CD14-positive monocyte (primary cell): ENCODE data around the gene GNA12. TPM values are rescaled to one million over a fixed set of nuclear protein-coding genes. Genes with fewer than 3 reads are reported as not detected.
A peak's percentile ranks its signal among the peaks of the same experiment; 100 is the strongest.

ENCODE experiments used
- DNase-seq, 3 donors: peaks; one replicate each; pipeline ENCODE4 v3.0.0-alpha.2; 2011 to 2022
- H2AFZ ChIP-seq: 2 replicates; pipeline ENCODE4 v1.6.0; 2012; ENCODE audit warnings: mild to moderate bottlenecking, low read depth, low read length, inconsistent platforms; ENCODE audit not compliant: insufficient read depth, poor library complexity, severe bottlenecking
- H3K27ac ChIP-seq, 2 donors: 1 replicate in 1 of 2; 2 replicates in 1 of 2; pipeline ENCODE4 v1.5.1; 2012 to 2013; ENCODE audit warnings: low read length in 2 of 2, control low read depth in 1 of 2, inconsistent platforms in 1 of 2, low read depth in 1 of 2, mild to moderate bottlenecking in 1 of 2
- H3K27me3 ChIP-seq, 2 donors: one replicate each; pipeline versions ENCODE4 v1.6.0 to v1.6.1; 2011 to 2013; ENCODE audit warnings: low read length in 2 of 2; ENCODE audit not compliant: control insufficient read depth in 2 of 2, insufficient read depth in 2 of 2
- H3K36me3 ChIP-seq, 2 donors: replicated peaks in 1 of 2; 1 replicate in 1 of 2; 2 replicates in 1 of 2; pipeline versions ENCODE4 v1.5.1 to v1.6.1; 2012 to 2013; ENCODE audit warnings: low read length in 2 of 2, control low read depth in 1 of 2, inconsistent platforms in 1 of 2, mild to moderate bottlenecking in 1 of 2; ENCODE audit not compliant: insufficient read depth in 2 of 2, control insufficient read depth in 1 of 2
- H3K4me1 ChIP-seq, 2 donors: 1 replicate in 1 of 2; 2 replicates in 1 of 2; pipeline versions ENCODE4 v1.5.1 to v1.6.1; 2012 to 2013; ENCODE audit warnings: low read length in 2 of 2, control low read depth in 1 of 2, inconsistent platforms in 1 of 2, mild to moderate bottlenecking in 1 of 2, moderate library complexity in 1 of 2; ENCODE audit not compliant: insufficient read depth in 2 of 2, control insufficient read depth in 1 of 2
- H3K4me2 ChIP-seq: replicated peaks from 2 replicates; pipeline ENCODE3; 2012; ENCODE audit warnings: low read length, moderate library complexity, mild to moderate bottlenecking; ENCODE audit not compliant: poor library complexity, severe bottlenecking; ENCODE audit errors: extremely low read depth
- H3K4me3 ChIP-seq, 3 experiments: fragments of 200-600 bp in 1 of 3; sonication (generic) in 1 of 3; replicated peaks in 1 of 3; 1 replicate in 2 of 3; 2 replicates in 1 of 3; pipeline ENCODE4 v1.5.1; 2011 to 2013; ENCODE audit warnings: low read length in 3 of 3, mild to moderate bottlenecking in 3 of 3, control low read depth in 2 of 3, low read depth in 2 of 3, inconsistent platforms in 1 of 3, moderate library complexity in 1 of 3
- H3K79me2 ChIP-seq: 2 replicates; pipeline ENCODE4 v1.6.0; 2012; ENCODE audit warnings: mild to moderate bottlenecking, control low read depth, inconsistent platforms, low read length, moderate library complexity; ENCODE audit not compliant: insufficient read depth
- H3K9ac ChIP-seq: 2 replicates; pipeline ENCODE4 v1.6.0; 2017; ENCODE audit warnings: low read length, mild to moderate bottlenecking; ENCODE audit not compliant: insufficient read depth, poor library complexity, severe bottlenecking
- H3K9me3 ChIP-seq, 2 donors: replicated peaks in 1 of 2; 1 replicate in 1 of 2; 2 replicates in 1 of 2; pipeline versions ENCODE4 v1.5.1 to v1.6.1; 2012 to 2013; ENCODE audit warnings: low read length in 2 of 2, control low read depth in 1 of 2; ENCODE audit not compliant: control insufficient read depth in 1 of 2, insufficient read depth in 1 of 2
- H4K20me1 ChIP-seq: 2 replicates; pipeline ENCODE4 v1.6.0; 2012; ENCODE audit warnings: mild to moderate bottlenecking, low read length, control low read depth, moderate library complexity; ENCODE audit not compliant: insufficient read depth
- H3K27ac Mint-ChIP-seq, 7 donors: one replicate each; pipeline ENCODE4 v1.8.0; 2020; ENCODE audit warnings: mild to moderate bottlenecking in 7 of 7, mixed read lengths in 7 of 7, moderate library complexity in 6 of 7, inconsistent platforms in 2 of 7
- H3K27me3 Mint-ChIP-seq, 3 donors: one replicate each; pipeline ENCODE4 v1.8.0; 2021 to 2022; ENCODE audit warnings: low read depth in 3 of 3, mild to moderate bottlenecking in 3 of 3, mixed read lengths in 3 of 3, moderate library complexity in 3 of 3, inconsistent platforms in 1 of 3
- H3K36me3 Mint-ChIP-seq, 2 donors: one replicate each; pipeline ENCODE4 v1.8.0; 2020; ENCODE audit warnings: mixed read lengths in 2 of 2, inconsistent platforms in 1 of 2, mild to moderate bottlenecking in 1 of 2
- H3K4me1 Mint-ChIP-seq: one replicate; pipeline ENCODE4 v1.8.0; 2020; ENCODE audit warnings: mild to moderate bottlenecking, mixed read lengths
- H3K4me3 Mint-ChIP-seq, 2 donors: one replicate each; pipeline ENCODE4 v1.8.0; 2020; ENCODE audit warnings: mild to moderate bottlenecking in 2 of 2, mixed read lengths in 2 of 2, moderate library complexity in 1 of 2
- H3K9me3 Mint-ChIP-seq, 7 donors: one replicate each; pipeline ENCODE4 v1.8.0; 2020 to 2022; ENCODE audit warnings: mixed read lengths in 7 of 7, mild to moderate bottlenecking in 6 of 7, moderate library complexity in 6 of 7, inconsistent platforms in 2 of 7
- WGBS: methylation state at CpG from one replicate; pipeline ENCODE4 v1.1.5; 2013; ENCODE audit warnings: missing lambda C conversion rate; ENCODE audit not compliant: insufficient coverage; 5-methylcytosine and 5-hydroxymethylcytosine counted together
- intact Hi-C, 2 donors: fragments of 100-400 bp; cut with micrococcal nuclease; formaldehyde crosslinking; loops; one replicate each; pipeline versions ENCODE4 v1.15.0 to v1.15.1; 2023
- polyA plus RNA-seq, 3 donors: library from polyadenylated mRNA; depleted of rRNA in 1 of 3; unstranded in 2 of 3; stranded (reverse) in 1 of 3; fragments of 300-500 nt in 2 of 3; fragments of >200 nt in 1 of 3; fragmentation: Illumina TruSeq in 2 of 3; gene quantifications; 1 replicate in 2 of 3; 2 replicates in 1 of 3; pipeline ENCODE4 v1.2.3, GENCODE V29; 2012 to 2021
- TF ChIP-seq, protein P1 (sequence below): fragments of 200-600 bp; IDR thresholded peaks from one replicate; pipeline ENCODE4 v1.8.0; 2022; ENCODE audit warnings: antibody characterized with exemption, mild to moderate bottlenecking

GNA12 gene
- polyA plus RNA-seq, 3 donors: 3.4 to 25.9 (median 10.6) TPM

DNA sequence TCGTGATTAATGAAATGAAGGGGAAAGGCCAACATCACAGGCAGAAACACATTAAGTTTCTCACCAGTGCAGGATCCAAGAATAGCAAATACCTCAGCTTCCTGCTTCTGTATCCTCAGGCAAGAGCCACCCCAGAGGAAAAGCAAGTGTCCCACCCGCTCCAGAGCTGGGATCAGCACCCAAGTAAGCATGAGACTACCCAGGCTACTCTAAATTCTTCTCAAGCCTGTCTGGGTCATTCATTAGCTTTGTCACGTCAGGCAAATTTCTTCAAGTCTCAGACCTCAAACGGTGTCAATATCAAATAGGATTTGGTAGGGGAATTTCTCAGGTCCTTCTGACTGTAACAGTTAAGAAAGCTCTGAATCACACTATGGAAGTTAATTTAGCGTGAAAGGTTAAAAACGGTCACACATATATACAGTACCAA lies 59.0 kb downstream of the GNA12 start:
- Histone ChIP-seq H3K4me2 (no peak overlapping the region), H3K4me1 (peaks cover 4 to 15% of the 10 kb centered on the region in 2 donors), H3K9ac (no peak overlapping the region), H3K27ac (no peak overlapping the region), H3K9me3 (no peaks in the 10 kb centered on the region), H3K4me3 (no peak overlapping the region), H3K36me3 (peaks cover 6 to 18% of the 10 kb centered on the region in 2 donors), H3K79me2 (no peaks in the 10 kb centered on the region), H3K27me3 (no peaks in the 10 kb centered on the region), H4K20me1 (no peaks in the 10 kb centered on the region), H2AFZ (no peak overlapping the region)
- WGBS: 50% methylated on average over 1 of the region's 6 CpGs
- H3K4me3 Mint-ChIP-seq: no peak overlapping the region
- H3K36me3 Mint-ChIP-seq: peaks cover 47 to 61% of the 10 kb centered on the region in 2 donors
- intact Hi-C loops: no loop called here
- peak in 1 of 3 donors; percentile 25 for DNase-seq
- peak overlapping the region in 2 of 7 donors; percentile 43 to 50 for H3K27ac Mint-ChIP-seq
- peaks cover 18% of the 10 kb centered on the region for H3K4me1 Mint-ChIP-seq
- H3K27me3 Mint-ChIP-seq: no peaks in the 10 kb centered on the region
- TF ChIP-seq, protein P1, sequence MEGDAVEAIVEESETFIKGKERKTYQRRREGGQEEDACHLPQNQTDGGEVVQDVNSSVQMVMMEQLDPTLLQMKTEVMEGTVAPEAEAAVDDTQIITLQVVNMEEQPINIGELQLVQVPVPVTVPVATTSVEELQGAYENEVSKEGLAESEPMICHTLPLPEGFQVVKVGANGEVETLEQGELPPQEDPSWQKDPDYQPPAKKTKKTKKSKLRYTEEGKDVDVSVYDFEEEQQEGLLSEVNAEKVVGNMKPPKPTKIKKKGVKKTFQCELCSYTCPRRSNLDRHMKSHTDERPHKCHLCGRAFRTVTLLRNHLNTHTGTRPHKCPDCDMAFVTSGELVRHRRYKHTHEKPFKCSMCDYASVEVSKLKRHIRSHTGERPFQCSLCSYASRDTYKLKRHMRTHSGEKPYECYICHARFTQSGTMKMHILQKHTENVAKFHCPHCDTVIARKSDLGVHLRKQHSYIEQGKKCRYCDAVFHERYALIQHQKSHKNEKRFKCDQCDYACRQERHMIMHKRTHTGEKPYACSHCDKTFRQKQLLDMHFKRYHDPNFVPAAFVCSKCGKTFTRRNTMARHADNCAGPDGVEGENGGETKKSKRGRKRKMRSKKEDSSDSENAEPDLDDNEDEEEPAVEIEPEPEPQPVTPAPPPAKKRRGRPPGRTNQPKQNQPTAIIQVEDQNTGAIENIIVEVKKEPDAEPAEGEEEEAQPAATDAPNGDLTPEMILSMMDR: no peak
- peaks cover 0 to 3% (median 0%) of the 10 kb centered on the region in 7 donors for H3K9me3 Mint-ChIP-seq

DNA sequence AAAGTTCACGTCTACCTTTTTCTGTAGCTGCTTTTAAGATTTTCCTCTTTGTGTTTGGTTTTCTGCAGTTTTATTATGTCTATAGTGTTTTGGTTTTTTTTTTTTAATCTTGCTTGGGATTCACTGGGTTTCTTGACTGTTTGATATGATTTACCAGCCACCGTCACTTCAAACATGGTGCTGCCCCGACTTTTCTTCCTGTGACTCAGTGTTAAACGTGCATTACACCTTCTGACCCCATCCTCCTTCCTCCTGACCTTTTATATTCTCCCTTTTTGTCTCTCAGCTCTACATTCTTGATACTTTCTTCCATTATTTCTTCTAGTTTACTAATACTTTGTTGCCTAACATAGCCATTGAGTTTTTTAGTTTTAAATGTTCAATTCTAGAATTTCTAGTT lies 61.5 kb downstream of the GNA12 start:
- Histone ChIP-seq H3K9ac (no peak overlapping the region), H3K36me3 (peaks cover 0 to 6% of the 10 kb centered on the region in 2 donors), H3K27ac (peak overlapping the region in 1 of 2 donors; percentile 13), H2AFZ (no peak overlapping the region), H3K9me3 (no peaks in the 10 kb centered on the region), H3K4me2 (no peak overlapping the region), H3K79me2 (no peaks in the 10 kb centered on the region), H3K4me1 (peaks cover 4 to 15% of the 10 kb centered on the region in 2 donors), H3K4me3 (no peak overlapping the region), H3K27me3 (no peaks in the 10 kb centered on the region), H4K20me1 (no peaks in the 10 kb centered on the region)
- Mint-ChIP-seq H3K27ac (peak overlapping the region in 4 of 7 donors; percentile 53 to 81 (median 67)), H3K36me3 (peaks cover 34 to 43% of the 10 kb centered on the region in 2 donors), H3K4me3 (no peak overlapping the region), H3K27me3 (no peaks in the 10 kb centered on the region), H3K4me1 (peaks cover 19% of the 10 kb centered on the region), H3K9me3 (peaks cover 0 to 3% (median 0%) of the 10 kb centered on the region in 7 donors)
- WGBS: 81% methylated on average over 3 of the region's 4 CpGs
- intact Hi-C loops: no loop called here
- DNase-seq: no peak
- TF ChIP-seq, protein P1: no peak
